Measurements from ENCODE around the gene NMNAT1. TPM values are rescaled to one million over a fixed set of nuclear protein-coding genes. Genes with fewer than 3 reads are reported as not detected.
A peak's percentile ranks its signal among the peaks of the same experiment; 100 is the strongest.
"Not testable (repeated sequence)": the region's sequence is repeated elsewhere in the genome, so short reads cannot be mapped to it uniquely, and the experiment has no call there.

The NMNAT1 gene
- total RNA-seq, 1 experiment from 2014 or later, result 8.5 TPM

- DNase-seq (ENCODE audit: low read depth), result no peak
Observed at GRCh38 chr1:9920606-9921005, 22.7 kb upstream of the NMNAT1 start.

- DNase-seq (ENCODE audit: low read depth), result no peak
Observed at GRCh38 chr1:9922342-9922741, 20.9 kb upstream of the NMNAT1 start.

GRCh38 chr1:9927259-9927658 is 16.0 kb upstream of the NMNAT1 start:
- no peak for DNase-seq (ENCODE audit: low read depth)

GRCh38 chr1:9929431-9930385 is 13.6 kb upstream of the NMNAT1 start:
- DNase-seq (ENCODE audit: low read depth), result no peak

GRCh38 chr1:9942399-9942938 is 806 bp upstream of the NMNAT1 start:
- DNase-seq (ENCODE audit: low read depth), result peak; percentile 51

- DNase-seq (ENCODE audit: low read depth), result no peak
Observed at GRCh38 chr1:9946315-9946714, 3.0 kb downstream of the NMNAT1 start.

- no peak for DNase-seq (ENCODE audit: low read depth)
Observed at GRCh38 chr1:9957726-9958125, 14.5 kb downstream of the NMNAT1 start.

- DNase-seq (ENCODE audit: low read depth), result no peak
Observed at GRCh38 chr1:9960011-9960410, 16.7 kb downstream of the NMNAT1 start.

GRCh38 chr1:9960706-9961562 is 17.7 kb downstream of the NMNAT1 start:
- DNase-seq (ENCODE audit: low read depth), result peak; percentile 39

- DNase-seq (ENCODE audit: low read depth), result no peak
Observed at GRCh38 chr1:9984253-9984652, 41.0 kb downstream of the NMNAT1 start.

- no peak for DNase-seq (ENCODE audit: low read depth)
Observed at GRCh38 chr1:9985001-9985400, 41.7 kb downstream of the NMNAT1 start.

- DNase-seq (ENCODE audit: low read depth), result no peak
Observed at GRCh38 chr1:9989773-9990172, 46.5 kb downstream of the NMNAT1 start.

- no peak for DNase-seq (ENCODE audit: low read depth)
Observed at GRCh38 chr1:9990944-9991343, 47.7 kb downstream of the NMNAT1 start.

- DNase-seq (ENCODE audit: low read depth), result no peak
Observed at GRCh38 chr1:9992910-9993309, 49.6 kb downstream of the NMNAT1 start.

- DNase-seq (ENCODE audit: low read depth), result no peak
Observed at GRCh38 chr1:9993561-9994075, 50.3 kb downstream of the NMNAT1 start.

GRCh38 chr1:9996624-9997582 is 53.6 kb downstream of the NMNAT1 start, which contains the start of gene RBP7:
Gene RBP7, plus strand, starts transcription at chr1:9997228. Its CDS starts 31 bp downstream, at chr1:9997259.
- peak; percentile 24 for DNase-seq (ENCODE audit: low read depth)

GRCh38 chr1:10001016-10001665 is 57.9 kb downstream of the NMNAT1 start:
- no peak for DNase-seq (ENCODE audit: low read depth)

GRCh38 chr1:10005248-10005647 is 62.0 kb downstream of the NMNAT1 start:
- not testable (repeated sequence) for DNase-seq (ENCODE audit: low read depth)

- no peak for DNase-seq (ENCODE audit: low read depth)
Observed at GRCh38 chr1:10007169-10007568, 63.9 kb downstream of the NMNAT1 start.

- no peak for DNase-seq (ENCODE audit: low read depth)
Observed at GRCh38 chr1:10014016-10014415, 70.7 kb downstream of the NMNAT1 start.

Data from Daoy (cell line).